OCI-M2 (cell line): ENCODE results near the gene ALDH4A1.
"Not testable (repeated sequence)": the region's sequence is repeated elsewhere in the genome, so short reads cannot be mapped to it uniquely, and the experiment has no call there.

Experiments used
- DNase-seq: peaks from one replicate; lab custom pipeline; 2025; ENCODE audit not compliant: unreplicated experiment; lab: John Stamatoyannopoulos, UW

Gene ALDH4A1

DNA sequence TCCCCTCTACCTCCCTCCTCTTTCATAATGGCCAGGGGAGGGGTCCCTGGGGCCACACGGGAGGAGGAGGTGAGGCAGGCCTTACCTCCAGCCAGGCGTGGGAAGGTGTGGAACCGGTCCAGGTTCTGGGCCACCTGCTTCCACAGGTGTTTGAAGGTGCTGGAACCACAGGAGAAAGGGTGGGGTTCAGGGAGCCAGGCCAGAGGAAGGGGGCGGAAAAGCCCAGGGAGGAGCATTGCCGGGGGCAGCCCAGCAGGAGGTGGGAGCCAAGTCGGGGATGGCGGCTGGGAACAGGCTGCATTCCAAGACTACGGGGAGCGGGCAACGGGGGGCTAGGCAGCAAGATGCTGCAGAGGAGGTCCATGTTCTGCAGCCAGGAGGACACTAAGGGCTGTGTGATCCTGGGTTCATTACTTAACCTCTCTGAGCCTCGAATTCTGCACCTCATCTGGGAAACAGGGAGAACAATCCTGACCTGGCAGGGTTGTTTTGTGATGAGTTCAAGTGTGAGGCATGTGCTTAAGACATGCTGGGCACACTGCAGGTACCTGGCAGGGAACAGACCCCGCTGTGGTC, 23.1 kb downstream of the ALDH4A1 start:
- no peak for DNase-seq

DNA sequence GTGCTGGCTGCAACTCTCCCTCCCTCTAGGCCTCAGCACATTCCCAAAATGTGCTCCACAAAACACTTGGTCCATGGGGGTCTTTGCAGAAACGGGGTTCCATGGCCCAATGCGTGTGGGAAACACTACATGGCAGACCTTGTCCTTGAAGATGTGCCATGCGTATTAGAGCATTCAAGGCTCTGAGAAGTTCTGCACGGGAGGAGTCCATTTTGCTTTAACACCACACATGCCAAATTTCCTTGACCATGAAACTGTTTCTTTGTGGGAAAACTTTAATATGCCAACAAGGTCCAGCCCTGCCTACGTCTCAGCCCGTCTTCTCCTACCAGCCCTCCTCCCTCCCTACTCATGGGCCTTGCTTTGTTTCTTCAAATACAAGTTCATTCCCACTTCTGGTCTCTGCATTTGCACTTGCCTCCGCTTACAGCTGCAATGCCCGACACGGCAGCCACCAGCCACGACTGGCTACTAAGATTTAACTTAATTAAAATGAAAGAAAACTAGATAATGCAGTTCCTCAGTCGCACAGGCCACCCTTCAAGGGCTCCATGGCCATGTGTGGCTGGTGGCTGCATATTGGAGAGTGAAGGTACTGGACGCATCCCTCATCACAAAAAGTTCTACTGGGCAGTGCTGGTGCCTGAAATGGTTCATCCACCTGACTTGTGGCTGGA, 23.7 kb downstream of the ALDH4A1 start:
- DNase-seq: no peak

DNA sequence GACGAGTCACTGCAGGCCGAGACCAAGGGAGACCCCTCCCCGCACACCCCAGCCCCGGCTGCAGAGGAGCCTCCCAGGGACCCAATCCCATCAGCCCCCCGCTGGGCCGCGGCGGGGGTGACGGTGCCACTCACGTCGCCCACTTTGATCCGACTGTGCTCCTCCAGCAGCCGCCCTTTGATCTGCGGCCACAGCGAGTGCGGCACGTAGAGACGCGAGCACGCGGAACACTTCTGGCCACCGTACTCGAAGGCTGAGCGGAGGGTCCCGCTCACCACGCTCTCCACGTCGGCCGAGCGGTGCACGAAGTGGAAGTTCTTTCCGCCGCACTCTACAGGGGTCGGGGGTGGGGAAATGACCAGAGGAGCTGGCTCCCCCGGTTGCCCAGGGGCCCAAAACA, 25.1 kb downstream of the ALDH4A1 start:
- no peak for DNase-seq

DNA sequence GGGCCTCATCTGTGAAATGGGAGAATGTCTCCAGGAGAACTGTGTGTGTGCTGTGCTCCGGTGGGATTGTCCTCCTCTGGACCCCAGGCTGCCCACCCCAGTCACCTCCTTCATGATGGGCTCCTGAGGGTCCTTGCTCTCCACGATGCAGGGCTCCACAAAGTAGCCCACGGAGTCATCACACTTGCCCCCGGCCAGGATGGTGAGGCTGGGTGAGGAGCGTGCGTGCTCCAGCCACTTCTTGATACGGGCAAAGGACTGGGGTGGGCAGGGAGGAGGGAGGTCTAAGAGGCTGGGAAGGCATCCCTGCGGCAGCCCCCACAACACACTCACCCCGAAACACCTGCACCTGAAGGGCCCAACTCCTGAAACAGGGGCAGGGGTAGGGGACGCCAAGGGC, 26.1 kb downstream of the ALDH4A1 start:
- DNase-seq: no peak

- no peak for DNase-seq
Measured at GRCh38 chr1:18875796-18876128, 26.6 kb downstream of the ALDH4A1 start.

- DNase-seq: no peak
Measured at GRCh38 chr1:18875107-18875795, 27.1 kb downstream of the ALDH4A1 start.

- DNase-seq: no peak
Measured at GRCh38 chr1:18874600-18874999, 27.8 kb downstream of the ALDH4A1 start.

DNA sequence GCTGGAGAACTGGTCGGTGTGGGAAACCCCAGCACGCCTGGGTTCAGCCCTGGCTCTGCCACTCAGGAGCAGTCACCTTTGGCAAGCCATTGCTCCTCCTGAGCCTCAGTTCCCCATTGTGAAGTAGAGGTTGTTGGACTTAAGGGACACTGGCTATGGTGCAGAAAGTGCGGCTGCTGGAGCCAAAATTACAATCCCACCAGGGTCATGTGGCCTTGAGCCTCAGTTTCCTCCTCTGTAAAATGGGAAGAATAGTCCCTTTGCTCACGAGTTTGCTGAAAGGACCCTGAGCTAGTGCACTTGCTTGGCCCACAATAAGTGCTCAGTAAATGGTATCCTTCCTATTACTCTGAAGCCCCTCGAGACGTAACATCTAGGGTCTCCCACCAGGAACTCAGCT, 28.3 kb downstream of the ALDH4A1 start:
- no peak for DNase-seq

DNA sequence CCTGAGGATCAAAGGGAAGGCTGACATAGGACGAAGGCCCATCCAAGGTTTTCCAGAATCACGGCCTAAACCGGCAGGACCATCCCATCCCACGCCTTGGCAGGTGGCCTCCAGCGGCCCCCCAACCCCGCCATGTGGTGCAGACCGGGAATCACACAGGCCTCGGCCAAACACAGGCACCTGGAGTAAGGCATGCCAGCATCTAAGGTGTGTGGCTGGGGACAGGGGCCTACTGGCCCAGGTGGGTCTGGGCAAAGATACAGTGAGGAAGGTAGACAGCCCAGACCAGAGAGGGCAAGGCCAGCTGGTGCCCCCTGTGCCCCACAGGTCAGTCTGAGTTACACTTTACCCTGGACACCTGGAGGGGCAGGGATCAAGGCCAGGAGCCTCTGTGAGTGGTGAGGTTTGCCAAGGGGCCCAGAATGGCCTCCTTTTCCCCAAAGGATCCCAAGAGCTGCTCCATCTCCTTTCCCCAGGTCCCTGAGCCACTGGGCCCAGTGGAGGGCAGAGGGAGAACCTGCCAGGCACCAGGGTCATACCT, 30.2 kb downstream of the ALDH4A1 start:
- DNase-seq: no peak

- DNase-seq: no peak
Measured at GRCh38 chr1:18871401-18872070, 30.8 kb downstream of the ALDH4A1 start.

- DNase-seq: no peak
Measured at GRCh38 chr1:18870957-18871356, 31.4 kb downstream of the ALDH4A1 start.

GRCh38 chr1:18870595-18870865, 31.8 kb downstream of the ALDH4A1 start:
- not testable (repeated sequence) for DNase-seq

GRCh38 chr1:18869847-18870594, 32.3 kb downstream of the ALDH4A1 start:
- DNase-seq: no peak

- no peak for DNase-seq
Measured at GRCh38 chr1:18868801-18869424, 33.4 kb downstream of the ALDH4A1 start.

DNA sequence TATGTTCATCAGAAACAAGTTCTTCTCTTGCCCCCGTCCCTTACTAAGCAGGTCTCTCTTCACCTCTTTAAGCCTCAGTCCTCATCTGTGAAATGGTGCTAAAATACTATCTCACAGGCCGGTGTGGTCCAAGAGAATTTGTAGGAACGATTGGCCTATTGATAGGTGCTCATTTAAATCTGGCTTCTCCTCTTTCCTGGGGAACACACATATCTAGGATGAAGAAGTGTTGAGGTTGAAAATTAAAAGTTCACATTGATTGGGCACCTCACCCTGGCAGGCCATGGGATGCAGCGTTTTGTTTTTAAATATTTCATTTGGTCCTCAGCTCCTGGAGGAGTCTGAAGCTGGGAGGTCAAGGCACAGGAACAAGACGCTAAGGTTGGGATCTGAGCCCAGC, 34.0 kb downstream of the ALDH4A1 start:
- no peak for DNase-seq

- no peak for DNase-seq
Measured at GRCh38 chr1:18866846-18867245, 35.5 kb downstream of the ALDH4A1 start.

GRCh38 chr1:18866314-18866713, 36.0 kb downstream of the ALDH4A1 start:
- DNase-seq: no peak

DNA sequence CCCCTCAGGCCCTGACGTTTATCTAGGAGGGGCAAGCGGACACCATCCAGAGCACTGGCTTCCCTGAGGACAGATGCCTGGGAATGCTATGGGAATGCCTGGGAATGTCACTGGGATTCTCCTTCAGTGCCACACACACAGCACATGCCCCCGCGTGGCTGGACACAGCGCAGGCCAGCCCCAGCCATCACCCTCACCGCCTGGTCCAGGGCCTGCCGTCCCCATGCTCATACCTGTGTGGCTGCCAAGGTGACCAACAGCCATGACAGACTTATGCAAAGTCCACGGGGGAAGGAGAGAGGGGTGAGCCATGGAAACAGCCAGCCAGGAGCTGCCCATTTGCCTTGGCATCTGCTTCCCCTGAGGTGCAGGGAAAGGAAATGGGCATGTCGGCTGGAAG, 37.2 kb downstream of the ALDH4A1 start:
- no peak for DNase-seq

DNA sequence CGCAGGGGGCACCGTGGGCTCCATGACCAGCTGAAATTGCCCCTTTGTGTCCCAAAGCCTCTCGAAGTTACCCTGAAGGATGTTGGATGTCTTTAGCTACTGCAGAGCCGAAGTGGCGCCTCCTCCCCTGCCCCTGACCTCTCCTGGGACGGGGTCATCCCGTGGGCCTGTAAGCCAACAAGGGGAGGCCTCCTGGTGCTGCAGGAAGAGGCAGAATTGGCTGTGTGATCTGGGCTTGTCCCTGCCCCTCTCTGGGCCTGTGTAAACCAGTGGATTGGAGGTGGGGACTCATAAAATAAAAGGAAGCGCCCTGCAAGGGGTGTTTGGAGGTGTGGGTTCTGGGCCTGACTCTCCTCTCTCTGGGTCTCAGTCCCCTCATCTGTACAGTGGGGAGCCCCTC, 40.8 kb downstream of the ALDH4A1 start:
- DNase-seq: no peak

DNA sequence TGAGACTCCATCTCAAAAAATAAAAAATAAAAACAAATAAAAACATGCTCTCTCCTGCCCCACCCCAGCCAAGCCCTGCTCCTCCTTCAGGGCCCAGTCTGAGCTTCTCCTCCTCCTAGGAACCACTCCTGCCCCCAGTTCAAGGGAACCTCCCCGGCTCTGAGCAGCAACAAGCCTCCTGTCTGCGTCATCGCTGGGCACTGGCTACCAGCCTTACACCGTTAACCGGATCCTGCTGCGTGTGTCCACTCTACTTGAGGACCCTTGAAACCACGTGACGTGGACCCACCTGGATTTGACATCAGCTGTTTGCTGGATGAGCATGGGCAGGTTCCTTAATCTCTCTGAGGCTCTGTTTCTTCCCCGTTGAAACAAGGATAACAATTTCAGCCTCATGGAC, 41.3 kb downstream of the ALDH4A1 start:
- DNase-seq: no peak

DNA sequence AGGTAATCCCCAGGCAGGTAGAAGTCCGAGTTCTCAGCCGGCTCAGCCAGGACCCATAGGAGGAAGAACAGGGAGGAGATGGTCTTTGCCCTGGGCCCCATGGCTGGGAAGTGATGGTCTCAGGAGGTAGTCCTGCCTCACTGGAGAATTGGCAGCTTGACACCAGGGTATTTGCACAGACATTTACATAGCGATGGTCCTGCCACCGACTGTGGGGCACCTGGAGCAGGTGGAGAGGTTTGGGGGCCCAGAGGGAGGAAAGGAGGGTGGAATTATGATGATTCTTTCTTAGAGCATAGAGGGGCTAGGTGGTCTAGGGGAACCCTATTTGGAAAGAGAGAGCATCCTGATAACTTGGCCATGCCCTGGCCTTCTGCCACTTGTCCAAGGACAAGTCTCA, 42.8 kb downstream of the ALDH4A1 start, which contains the start of gene TAS1R2:
TSS of gene TAS1R2 (minus strand) at position 101 of the 400 bp plus-strand sequence. CDS start at position 101, 0 bp downstream.
- no peak for DNase-seq
